ENCODE measurements around the gene PFN2. TPM values are rescaled to one million over a fixed set of nuclear protein-coding genes. Genes with fewer than 3 reads are reported as not detected.

PFN2 gene
- total and polyA plus RNA-seq, 12 donors: 35.5 to 78.3 (median 64.5) TPM

- intact Hi-C loops (cut with DNase I): loop anchor here in 1 of 10 donors (10.0 kb wide), 1 partner anchor 96 kb away; no protein-coding TSS in a partner anchor
- no peaks in the 10 kb centered on the region for H3K27me3 ChIP-seq
- WGBS, 2 donors: 97 to 98% methylated on average over 1 of the region's 1 CpG
Observed at GRCh38 chr3:149998946-149999345, 28.3 kb upstream of the PFN2 start.

GRCh38 chr3:149992416-149993058, 21.8 kb upstream of the PFN2 start:
- TF ChIP-seq CTCF (IDR thresholded peaks at IDR 0.05): no peak
- intact Hi-C loops (cut with DNase I): loop anchor here in 1 of 10 donors (10.0 kb wide), 1 partner anchor 102 kb away; no protein-coding TSS in a partner anchor
- Histone ChIP-seq H3K27ac (no peak overlapping the region), H3K36me3 (no peaks in the 10 kb centered on the region), H3K9me3 (peaks cover 0 to 26% (median 16%) of the 10 kb centered on the region in 11 donors), H3K4me1 (peaks cover 0 to 5% (median 0%) of the 10 kb centered on the region in 9 donors), H3K4me3 (no peak overlapping the region), H3K27me3 (no peaks in the 10 kb centered on the region)
- ATAC-seq (no peak), DNase-seq (no peak)
- 93 to 98% methylated on average over 4 of the region's 4 CpGs for WGBS, 2 donors

More at GRCh38 chr3:149998946-149999345, 28.3 kb upstream of the PFN2 start:
- ATAC-seq (no peak), DNase-seq (no peak)
- TF ChIP-seq CTCF (IDR thresholded peaks at IDR 0.05): no peak
- Histone ChIP-seq H3K4me3 (no peak overlapping the region), H3K4me1 (no peaks in the 10 kb centered on the region), H3K9me3 (peaks cover 0 to 42% (median 16%) of the 10 kb centered on the region in 11 donors), H3K36me3 (no peaks in the 10 kb centered on the region), H3K27ac (no peak overlapping the region)

- no peak for TF ChIP-seq CTCF (IDR thresholded peaks at IDR 0.05)
- 73 to 86% methylated on average over 1 of the region's 1 CpG for WGBS, 2 donors
- H3K27me3 ChIP-seq: no peaks in the 10 kb centered on the region
- DNase-seq: no peak
- intact Hi-C loops (cut with DNase I): loop anchor here in 1 of 10 donors (10.0 kb wide), 1 partner anchor 104 kb away; no protein-coding TSS in a partner anchor
- H3K4me3 ChIP-seq: no peak overlapping the region
- H3K9me3 ChIP-seq: peaks cover 0 to 20% (median 14%) of the 10 kb centered on the region in 11 donors
- H3K4me1 ChIP-seq: peaks cover 0 to 5% (median 0%) of the 10 kb centered on the region in 9 donors
- no peaks in the 10 kb centered on the region for H3K36me3 ChIP-seq
- no peak for ATAC-seq
- no peak overlapping the region for H3K27ac ChIP-seq
Observed at GRCh38 chr3:149990423-149990948, 19.8 kb upstream of the PFN2 start.

- no peak for ATAC-seq
- DNase-seq: no peak
- H3K4me3 ChIP-seq: no peak overlapping the region
- H3K27ac ChIP-seq: no peak overlapping the region
- WGBS, 2 donors: 86 to 88% methylated on average over 2 of the region's 2 CpGs
- no peak for TF ChIP-seq CTCF (IDR thresholded peaks at IDR 0.05)
- intact Hi-C loops (cut with DNase I): no loop called here
- peaks cover 0 to 8% (median 4%) of the 10 kb centered on the region in 11 donors for H3K9me3 ChIP-seq
- no peaks in the 10 kb centered on the region for H3K36me3 ChIP-seq
- no peaks in the 10 kb centered on the region for H3K27me3 ChIP-seq
- peaks cover 0 to 5% (median 0%) of the 10 kb centered on the region in 9 donors for H3K4me1 ChIP-seq
Observed at GRCh38 chr3:149989307-149989706, 18.6 kb upstream of the PFN2 start.
